ENCODE data around the gene CENPF.

Gene CENPF

DNA sequence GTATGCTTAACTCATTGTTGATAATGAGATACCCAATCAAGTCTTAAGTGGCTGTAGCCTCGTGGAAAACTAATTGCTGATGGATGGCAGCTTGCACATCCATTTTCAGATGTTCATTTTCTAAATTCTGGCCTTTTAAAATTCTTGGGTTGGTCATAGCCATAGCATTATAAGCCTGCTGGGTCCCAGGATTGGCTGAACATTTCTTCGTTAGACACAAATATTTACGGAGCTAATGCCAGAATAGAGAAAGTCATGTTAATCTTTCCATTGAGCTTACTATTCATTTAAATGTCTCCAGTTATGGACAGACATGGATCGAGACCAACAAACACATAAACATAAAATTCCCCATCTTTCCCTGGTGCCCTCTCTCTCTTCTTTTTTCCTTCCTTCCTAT, 32.5 kb downstream of the CENPF start:
- H3K27ac ChIP-seq (ENCODE audit: low read length): no peak overlapping the region
- peaks cover 99% of the 10 kb centered on the region for H3K36me3 ChIP-seq (ENCODE audit: insufficient read depth, low read depth, low read length)
- no peaks in the 10 kb centered on the region for H3K27me3 ChIP-seq (ENCODE audit: insufficient read depth, low read length)
- no peak overlapping the region for H3K4me3 ChIP-seq (ENCODE audit: low read length)
- H3K9ac ChIP-seq (ENCODE audit: low read depth, low read length): no peak overlapping the region
- H3K9me3 ChIP-seq (ENCODE audit: insufficient read depth, low read depth, low read length): no peaks in the 10 kb centered on the region
- H3K4me1 ChIP-seq (ENCODE audit: insufficient read depth, low read length): no peaks in the 10 kb centered on the region

DNA sequence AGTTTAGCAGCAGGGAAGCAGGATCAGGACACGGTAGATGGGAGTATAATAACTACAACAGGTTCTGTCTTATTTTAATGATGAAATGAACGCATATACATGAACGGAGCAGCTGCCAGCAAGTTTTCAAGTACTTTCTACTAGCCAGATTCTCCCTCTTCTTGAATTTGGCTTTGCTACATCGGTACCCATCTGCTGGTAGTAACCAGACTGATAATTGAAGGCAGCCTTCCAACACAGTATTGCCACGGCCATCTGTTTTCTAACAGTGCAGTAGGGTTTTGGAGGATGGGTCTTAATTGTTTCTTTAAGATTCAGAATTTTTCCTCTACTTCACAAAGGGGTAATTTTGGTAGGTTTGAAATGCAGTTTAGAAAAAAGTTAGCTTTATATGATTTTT, 33.4 kb downstream of the CENPF start:
- Histone ChIP-seq H3K4me3 (ENCODE audit: low read length) (no peak overlapping the region), H3K9ac (ENCODE audit: low read depth, low read length) (no peak overlapping the region), H3K9me3 (ENCODE audit: insufficient read depth, low read depth, low read length) (no peaks in the 10 kb centered on the region), H3K27me3 (ENCODE audit: insufficient read depth, low read length) (no peaks in the 10 kb centered on the region), H3K4me1 (ENCODE audit: insufficient read depth, low read length) (no peaks in the 10 kb centered on the region), H3K36me3 (ENCODE audit: insufficient read depth, low read depth, low read length) (peaks cover 99% of the 10 kb centered on the region), H3K27ac (ENCODE audit: low read length) (no peak overlapping the region)

DNA sequence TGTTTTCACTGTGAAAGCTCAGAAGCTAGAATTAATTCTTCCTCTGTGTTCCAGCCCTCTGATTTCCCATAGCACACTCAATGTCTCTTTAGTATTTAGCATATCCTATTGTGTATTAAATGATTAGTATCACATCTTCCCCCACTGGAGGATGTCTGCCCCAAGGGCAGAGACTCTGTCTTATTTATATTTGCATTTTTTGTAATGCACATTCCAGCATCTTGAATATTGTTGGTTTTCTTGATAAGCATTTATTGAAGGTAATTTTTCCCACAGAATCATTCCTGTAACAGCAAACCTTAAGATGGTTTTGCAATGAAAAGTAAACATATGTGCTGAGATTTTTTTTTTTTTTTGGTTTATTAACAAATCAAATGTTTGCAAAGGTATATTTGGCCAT, 34.1 kb downstream of the CENPF start:
- H3K9ac ChIP-seq (ENCODE audit: low read depth, low read length): no peak overlapping the region
- no peak overlapping the region for H3K4me3 ChIP-seq (ENCODE audit: low read length)
- H3K9me3 ChIP-seq (ENCODE audit: insufficient read depth, low read depth, low read length): no peaks in the 10 kb centered on the region
- no peak overlapping the region for H3K27ac ChIP-seq (ENCODE audit: low read length)
- no peaks in the 10 kb centered on the region for H3K27me3 ChIP-seq (ENCODE audit: insufficient read depth, low read length)
- H3K4me1 ChIP-seq (ENCODE audit: insufficient read depth, low read length): no peaks in the 10 kb centered on the region
- peaks cover 99% of the 10 kb centered on the region for H3K36me3 ChIP-seq (ENCODE audit: insufficient read depth, low read depth, low read length)

DNA sequence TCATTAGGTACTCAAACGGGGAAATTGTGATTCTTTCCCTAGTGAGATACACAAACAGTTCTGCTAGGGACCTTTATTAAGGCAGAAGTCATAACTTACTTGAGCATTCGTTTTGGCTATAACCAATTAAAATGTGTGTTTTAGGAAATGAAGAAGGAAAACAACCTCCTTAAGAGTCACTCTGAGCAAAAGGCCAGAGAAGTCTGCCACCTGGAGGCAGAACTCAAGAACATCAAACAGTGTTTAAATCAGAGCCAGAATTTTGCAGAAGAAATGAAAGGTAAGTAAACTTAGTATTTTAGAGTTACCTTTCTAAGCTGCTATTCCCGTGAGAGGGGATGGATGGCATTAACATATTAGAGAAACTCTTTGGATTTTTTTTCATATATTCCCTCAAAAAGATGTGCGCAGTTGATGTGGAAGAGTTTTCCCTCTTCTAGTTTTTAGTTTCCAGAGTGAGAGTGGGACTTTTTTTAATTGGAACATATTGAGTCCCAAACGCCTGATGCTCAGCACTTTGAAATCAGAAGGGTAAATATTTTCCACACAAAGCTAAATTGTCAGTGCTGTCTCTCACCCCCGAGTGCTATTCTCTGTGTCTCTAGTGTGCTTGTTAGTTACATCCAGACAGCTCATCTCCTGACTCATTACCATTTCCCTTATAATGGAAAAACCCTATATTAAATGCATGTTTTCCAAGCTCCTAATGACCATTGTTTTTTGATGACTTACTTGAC, 34.9 kb downstream of the CENPF start:
- Histone ChIP-seq H3K36me3 (ENCODE audit: insufficient read depth, low read depth, low read length) (peaks cover 99% of the 10 kb centered on the region), H3K9ac (ENCODE audit: low read depth, low read length) (no peak overlapping the region)

DNA sequence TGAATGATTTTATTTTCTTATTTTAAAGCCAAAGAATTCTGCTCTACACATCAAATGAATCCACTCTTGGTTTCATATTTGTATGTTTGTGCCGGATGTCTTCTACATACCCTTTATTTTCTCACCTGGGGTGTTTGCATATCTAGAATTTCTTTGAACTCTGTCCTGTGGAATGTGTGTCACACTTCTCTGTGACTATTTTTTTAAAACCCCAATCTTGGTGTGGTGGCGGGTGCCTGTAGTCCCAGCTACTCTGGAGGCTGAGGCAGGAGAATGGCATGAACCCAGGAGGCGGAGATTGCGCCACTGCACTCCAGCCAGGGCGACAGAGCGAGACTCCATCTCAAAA, 35.4 kb downstream of the CENPF start:
- peaks cover 99% of the 10 kb centered on the region for H3K36me3 ChIP-seq (ENCODE audit: insufficient read depth, low read depth, low read length)
- no peak overlapping the region for H3K27ac ChIP-seq (ENCODE audit: low read length)
- no peaks in the 10 kb centered on the region for H3K4me1 ChIP-seq (ENCODE audit: insufficient read depth, low read length)
- H3K9me3 ChIP-seq (ENCODE audit: insufficient read depth, low read depth, low read length): no peaks in the 10 kb centered on the region
- no peak overlapping the region for H3K9ac ChIP-seq (ENCODE audit: low read depth, low read length)
- no peak overlapping the region for H3K4me3 ChIP-seq (ENCODE audit: low read length)
- H3K27me3 ChIP-seq (ENCODE audit: insufficient read depth, low read length): no peaks in the 10 kb centered on the region

More for the DNA sequence above, 34.9 kb downstream of the CENPF start:
- no peaks in the 10 kb centered on the region for H3K4me1 ChIP-seq (ENCODE audit: insufficient read depth, low read length)
- no peak overlapping the region for H3K27ac ChIP-seq (ENCODE audit: low read length)
- H3K4me3 ChIP-seq (ENCODE audit: low read length): no peak overlapping the region
- H3K27me3 ChIP-seq (ENCODE audit: insufficient read depth, low read length): no peaks in the 10 kb centered on the region
- H3K9me3 ChIP-seq (ENCODE audit: insufficient read depth, low read depth, low read length): no peaks in the 10 kb centered on the region

DNA sequence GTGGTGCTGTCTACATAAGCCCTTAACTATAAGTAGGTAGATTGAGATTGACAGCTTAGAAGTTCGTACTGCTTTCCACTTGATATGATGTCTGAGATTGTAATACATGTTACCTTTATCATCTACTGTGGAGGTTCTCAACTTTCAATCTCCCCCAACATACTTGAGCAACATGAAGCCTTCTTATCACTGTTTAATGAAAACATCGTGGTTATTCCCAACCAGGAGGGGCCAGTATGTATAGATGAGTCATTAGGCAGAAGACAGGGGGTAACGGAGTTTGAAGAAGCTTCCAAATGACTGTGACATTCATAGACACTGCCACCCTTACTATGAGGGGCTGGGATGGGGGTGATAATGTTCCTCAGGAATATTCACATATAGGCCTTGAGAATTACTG, 36.0 kb downstream of the CENPF start:
- H3K4me3 ChIP-seq (ENCODE audit: low read length): no peak overlapping the region
- no peak overlapping the region for H3K27ac ChIP-seq (ENCODE audit: low read length)
- H3K4me1 ChIP-seq (ENCODE audit: insufficient read depth, low read length): no peaks in the 10 kb centered on the region
- H3K36me3 ChIP-seq (ENCODE audit: insufficient read depth, low read depth, low read length): peaks cover 99% of the 10 kb centered on the region
- no peak overlapping the region for H3K9ac ChIP-seq (ENCODE audit: low read depth, low read length)
- H3K27me3 ChIP-seq (ENCODE audit: insufficient read depth, low read length): no peaks in the 10 kb centered on the region
- no peaks in the 10 kb centered on the region for H3K9me3 ChIP-seq (ENCODE audit: insufficient read depth, low read depth, low read length)

DNA sequence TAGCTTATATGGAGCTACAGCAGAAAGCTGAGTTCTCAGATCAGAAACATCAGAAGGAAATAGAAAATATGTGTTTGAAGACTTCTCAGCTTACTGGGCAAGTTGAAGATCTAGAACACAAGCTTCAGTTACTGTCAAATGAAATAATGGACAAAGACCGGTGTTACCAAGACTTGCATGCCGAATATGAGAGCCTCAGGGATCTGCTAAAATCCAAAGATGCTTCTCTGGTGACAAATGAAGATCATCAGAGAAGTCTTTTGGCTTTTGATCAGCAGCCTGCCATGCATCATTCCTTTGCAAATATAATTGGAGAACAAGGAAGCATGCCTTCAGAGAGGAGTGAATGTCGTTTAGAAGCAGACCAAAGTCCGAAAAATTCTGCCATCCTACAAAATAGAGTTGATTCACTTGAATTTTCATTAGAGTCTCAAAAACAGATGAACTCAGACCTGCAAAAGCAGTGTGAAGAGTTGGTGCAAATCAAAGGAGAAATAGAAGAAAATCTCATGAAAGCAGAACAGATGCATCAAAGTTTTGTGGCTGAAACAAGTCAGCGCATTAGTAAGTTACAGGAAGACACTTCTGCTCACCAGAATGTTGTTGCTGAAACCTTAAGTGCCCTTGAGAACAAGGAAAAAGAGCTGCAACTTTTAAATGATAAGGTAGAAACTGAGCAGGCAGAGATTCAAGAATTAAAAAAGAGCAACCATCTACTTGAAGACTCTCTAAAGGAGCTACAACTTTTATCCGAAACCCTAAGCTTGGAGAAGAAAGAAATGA, 37.6 kb downstream of the CENPF start:
- Histone ChIP-seq H3K9me3 (ENCODE audit: insufficient read depth, low read depth, low read length) (no peaks in the 10 kb centered on the region), H3K27me3 (ENCODE audit: insufficient read depth, low read length) (no peaks in the 10 kb centered on the region), H3K4me1 (ENCODE audit: insufficient read depth, low read length) (no peaks in the 10 kb centered on the region), H3K36me3 (ENCODE audit: insufficient read depth, low read depth, low read length) (peaks cover 99% of the 10 kb centered on the region), H3K4me3 (ENCODE audit: low read length) (no peak overlapping the region), H3K27ac (ENCODE audit: low read length) (no peak overlapping the region), H3K9ac (ENCODE audit: low read depth, low read length) (no peak overlapping the region)

DNA sequence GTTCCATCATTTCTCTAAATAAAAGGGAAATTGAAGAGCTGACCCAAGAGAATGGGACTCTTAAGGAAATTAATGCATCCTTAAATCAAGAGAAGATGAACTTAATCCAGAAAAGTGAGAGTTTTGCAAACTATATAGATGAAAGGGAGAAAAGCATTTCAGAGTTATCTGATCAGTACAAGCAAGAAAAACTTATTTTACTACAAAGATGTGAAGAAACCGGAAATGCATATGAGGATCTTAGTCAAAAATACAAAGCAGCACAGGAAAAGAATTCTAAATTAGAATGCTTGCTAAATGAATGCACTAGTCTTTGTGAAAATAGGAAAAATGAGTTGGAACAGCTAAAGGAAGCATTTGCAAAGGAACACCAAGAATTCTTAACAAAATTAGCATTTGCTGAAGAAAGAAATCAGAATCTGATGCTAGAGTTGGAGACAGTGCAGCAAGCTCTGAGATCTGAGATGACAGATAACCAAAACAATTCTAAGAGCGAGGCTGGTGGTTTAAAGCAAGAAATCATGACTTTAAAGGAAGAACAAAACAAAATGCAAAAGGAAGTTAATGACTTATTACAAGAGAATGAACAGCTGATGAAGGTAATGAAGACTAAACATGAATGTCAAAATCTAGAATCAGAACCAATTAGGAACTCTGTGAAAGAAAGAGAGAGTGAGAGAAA, 38.4 kb downstream of the CENPF start:
- H3K27ac ChIP-seq (ENCODE audit: low read length): no peak overlapping the region
- H3K9me3 ChIP-seq (ENCODE audit: insufficient read depth, low read depth, low read length): no peaks in the 10 kb centered on the region
- no peaks in the 10 kb centered on the region for H3K4me1 ChIP-seq (ENCODE audit: insufficient read depth, low read length)
- H3K4me3 ChIP-seq (ENCODE audit: low read length): no peak overlapping the region
- H3K9ac ChIP-seq (ENCODE audit: low read depth, low read length): no peak overlapping the region
- peaks cover 99% of the 10 kb centered on the region for H3K36me3 ChIP-seq (ENCODE audit: insufficient read depth, low read depth, low read length)
- H3K27me3 ChIP-seq (ENCODE audit: insufficient read depth, low read length): no peaks in the 10 kb centered on the region

DNA sequence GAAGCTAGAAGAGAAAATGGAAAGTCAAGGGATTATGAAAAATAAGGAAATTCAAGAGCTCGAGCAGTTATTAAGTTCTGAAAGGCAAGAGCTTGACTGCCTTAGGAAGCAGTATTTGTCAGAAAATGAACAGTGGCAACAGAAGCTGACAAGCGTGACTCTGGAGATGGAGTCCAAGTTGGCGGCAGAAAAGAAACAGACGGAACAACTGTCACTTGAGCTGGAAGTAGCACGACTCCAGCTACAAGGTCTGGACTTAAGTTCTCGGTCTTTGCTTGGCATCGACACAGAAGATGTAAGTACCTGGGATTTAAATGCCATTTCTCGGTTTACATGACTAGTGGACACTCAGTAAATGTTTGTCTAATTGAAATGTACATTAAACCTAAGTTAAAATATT, 40.0 kb downstream of the CENPF start:
- H3K4me1 ChIP-seq (ENCODE audit: insufficient read depth, low read length): no peaks in the 10 kb centered on the region
- H3K9me3 ChIP-seq (ENCODE audit: insufficient read depth, low read depth, low read length): no peaks in the 10 kb centered on the region
- no peaks in the 10 kb centered on the region for H3K27me3 ChIP-seq (ENCODE audit: insufficient read depth, low read length)
- peaks cover 100% of the 10 kb centered on the region for H3K36me3 ChIP-seq (ENCODE audit: insufficient read depth, low read depth, low read length)
- H3K27ac ChIP-seq (ENCODE audit: low read length): no peak overlapping the region
- H3K4me3 ChIP-seq (ENCODE audit: low read length): no peak overlapping the region
- no peak overlapping the region for H3K9ac ChIP-seq (ENCODE audit: low read depth, low read length)

DNA sequence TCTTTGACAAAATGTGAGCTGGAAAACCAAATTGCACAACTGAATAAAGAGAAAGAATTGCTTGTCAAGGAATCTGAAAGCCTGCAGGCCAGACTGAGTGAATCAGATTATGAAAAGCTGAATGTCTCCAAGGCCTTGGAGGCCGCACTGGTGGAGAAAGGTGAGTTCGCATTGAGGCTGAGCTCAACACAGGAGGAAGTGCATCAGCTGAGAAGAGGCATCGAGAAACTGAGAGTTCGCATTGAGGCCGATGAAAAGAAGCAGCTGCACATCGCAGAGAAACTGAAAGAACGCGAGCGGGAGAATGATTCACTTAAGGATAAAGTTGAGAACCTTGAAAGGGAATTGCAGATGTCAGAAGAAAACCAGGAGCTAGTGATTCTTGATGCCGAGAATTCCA, 42.7 kb downstream of the CENPF start:
- H3K4me3 ChIP-seq (ENCODE audit: low read length): no peak overlapping the region
- no peak overlapping the region for H3K9ac ChIP-seq (ENCODE audit: low read depth, low read length)
- H3K27me3 ChIP-seq (ENCODE audit: insufficient read depth, low read length): no peaks in the 10 kb centered on the region
- H3K9me3 ChIP-seq (ENCODE audit: insufficient read depth, low read depth, low read length): no peaks in the 10 kb centered on the region
- H3K4me1 ChIP-seq (ENCODE audit: insufficient read depth, low read length): no peaks in the 10 kb centered on the region
- no peak overlapping the region for H3K27ac ChIP-seq (ENCODE audit: low read length)
- peaks cover 100% of the 10 kb centered on the region for H3K36me3 ChIP-seq (ENCODE audit: insufficient read depth, low read depth, low read length)

DNA sequence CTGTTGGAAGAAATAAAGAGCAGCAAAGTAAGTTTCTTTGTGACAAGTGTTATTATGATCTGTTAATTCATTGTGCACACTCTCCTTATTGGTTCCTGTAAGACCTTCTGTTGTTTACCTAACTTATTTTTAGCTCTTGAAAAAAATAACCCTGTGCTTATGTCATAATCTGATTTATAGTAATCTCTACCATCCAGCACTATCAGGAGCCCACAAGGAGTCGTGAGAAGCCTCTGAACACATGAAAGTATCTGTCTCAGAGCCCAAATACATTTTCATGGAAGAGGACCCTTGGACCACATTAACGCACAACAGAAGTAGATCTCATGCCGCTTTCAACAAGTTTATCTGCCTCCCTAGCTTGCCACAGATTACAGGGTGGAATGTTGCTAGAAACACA, 45.8 kb downstream of the CENPF start:
- H3K4me3 ChIP-seq (ENCODE audit: low read length): no peak overlapping the region
- no peak overlapping the region for H3K9ac ChIP-seq (ENCODE audit: low read depth, low read length)
- H3K27me3 ChIP-seq (ENCODE audit: insufficient read depth, low read length): no peaks in the 10 kb centered on the region
- H3K36me3 ChIP-seq (ENCODE audit: insufficient read depth, low read depth, low read length): peaks cover 100% of the 10 kb centered on the region
- no peaks in the 10 kb centered on the region for H3K4me1 ChIP-seq (ENCODE audit: insufficient read depth, low read length)
- no peak overlapping the region for H3K27ac ChIP-seq (ENCODE audit: low read length)
- H3K9me3 ChIP-seq (ENCODE audit: insufficient read depth, low read depth, low read length): no peaks in the 10 kb centered on the region

DNA sequence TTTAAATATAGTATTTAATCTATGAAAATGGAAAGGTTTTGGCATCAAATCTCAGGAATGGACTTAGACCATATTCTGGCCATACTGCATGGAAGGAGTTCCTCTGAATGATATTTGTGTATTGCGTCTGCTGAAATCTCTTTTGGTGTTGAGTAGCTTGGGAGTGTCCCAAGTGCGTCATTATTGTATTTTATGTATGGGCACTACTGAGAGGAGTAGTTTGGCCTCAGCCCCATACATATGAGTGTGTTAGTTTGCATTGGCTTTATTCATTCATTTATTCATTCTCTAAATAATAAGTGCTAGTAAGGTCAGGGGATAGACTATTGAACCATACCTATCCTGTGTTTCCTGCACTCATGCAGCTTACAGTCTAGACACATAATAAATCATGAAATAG, 46.6 kb downstream of the CENPF start:
- no peaks in the 10 kb centered on the region for H3K4me1 ChIP-seq (ENCODE audit: insufficient read depth, low read length)
- no peak overlapping the region for H3K4me3 ChIP-seq (ENCODE audit: low read length)
- H3K27ac ChIP-seq (ENCODE audit: low read length): no peak overlapping the region
- H3K36me3 ChIP-seq (ENCODE audit: insufficient read depth, low read depth, low read length): peaks cover 100% of the 10 kb centered on the region
- H3K9ac ChIP-seq (ENCODE audit: low read depth, low read length): no peak overlapping the region
- no peaks in the 10 kb centered on the region for H3K27me3 ChIP-seq (ENCODE audit: insufficient read depth, low read length)
- H3K9me3 ChIP-seq (ENCODE audit: insufficient read depth, low read depth, low read length): no peaks in the 10 kb centered on the region
